ENCODE measurements around the gene SLAMF8.

SLAMF8 gene

GRCh38 chr1:159873530-159874143 lies 47.0 kb downstream of the SLAMF8 start:
- DNase-seq, result no peak

GRCh38 chr1:159877695-159878444 lies 51.2 kb downstream of the SLAMF8 start:
- peak; percentile 56 for DNase-seq

GRCh38 chr1:159879136-159879535 lies 52.5 kb downstream of the SLAMF8 start:
- DNase-seq, result no peak

- DNase-seq, result peak; percentile 72
Measured at GRCh38 chr1:159879977-159880376, 53.3 kb downstream of the SLAMF8 start.

GRCh38 chr1:159880430-159880829 lies 53.8 kb downstream of the SLAMF8 start:
- peak; percentile 48 for DNase-seq

- DNase-seq, result peak; percentile 44
Measured at GRCh38 chr1:159881622-159882526, 55.2 kb downstream of the SLAMF8 start.

- no peak for DNase-seq
Measured at GRCh38 chr1:159882527-159882862, 55.8 kb downstream of the SLAMF8 start.

GRCh38 chr1:159883134-159883533 lies 56.5 kb downstream of the SLAMF8 start:
- no peak for DNase-seq

- DNase-seq, result no peak
Measured at GRCh38 chr1:159884296-159884695, 57.6 kb downstream of the SLAMF8 start.
